Heart left ventricle (tissue), 16 donors: ENCODE data around the gene TAB2. TPM values are rescaled to one million over a fixed set of nuclear protein-coding genes. Genes with fewer than 3 reads are reported as not detected.

Experiments used
- ATAC-seq, 4 donors: fragments of 200-7000 bp; cut with Tn5 transposase; one replicate each; pipeline ENCODE4 v1.9.1; 2020 to 2022; ENCODE audit warnings: moderate library complexity in 4 of 4, mild to moderate bottlenecking in 3 of 4, moderate number of reproducible peaks in 1 of 4
- DNase-seq, 5 donors: peaks; one replicate each; pipeline ENCODE4 v3.0.0-alpha.2; 2020
- H3K27ac ChIP-seq, 12 donors: fragments of 200-600 bp; sonication (generic) in 4 of 12; one replicate each; pipeline versions ENCODE4 v1.5.0 to v1.8.0; 2016 to 2022; ENCODE audit warnings: mild to moderate bottlenecking in 2 of 12
- H3K27me3 ChIP-seq, 9 donors: fragments of 200-600 bp; sonication (generic) in 2 of 9; one replicate each; pipeline versions ENCODE4 v1.5.1 to v1.8.0; 2016 to 2022; ENCODE audit warnings: mild to moderate bottlenecking in 3 of 9
- H3K36me3 ChIP-seq, 9 donors: fragments of 200-600 bp; sonication (generic) in 2 of 9; one replicate each; pipeline versions ENCODE4 v1.5.0 to v1.8.0; 2018 to 2022; ENCODE audit warnings: mild to moderate bottlenecking in 2 of 9
- H3K4me1 ChIP-seq, 12 donors: fragments of 200-600 bp; sonication (generic) in 4 of 12; one replicate each; pipeline versions ENCODE4 v1.5.0 to v1.8.0; 2016 to 2022; ENCODE audit warnings: mild to moderate bottlenecking in 3 of 12
- H3K4me3 ChIP-seq, 12 donors: fragments of 200-600 bp; sonication (generic) in 4 of 12; one replicate each; pipeline versions ENCODE4 v1.5.0 to v1.8.0; 2017 to 2022; ENCODE audit warnings: mild to moderate bottlenecking in 9 of 12, moderate library complexity in 4 of 12
- H3K9me3 ChIP-seq, 12 donors: fragments of 200-600 bp; sonication (generic) in 4 of 12; one replicate each; pipeline versions ENCODE4 v1.5.0 to v1.8.0; 2016 to 2022; ENCODE audit warnings: mild to moderate bottlenecking in 1 of 12
- POLR2A ChIP-seq, 2 donors: fragments of 450-650 bp; IDR thresholded peaks; one replicate each; pipeline ENCODE4 v1.6.1; 2017; ENCODE audit warnings: antibody characterized with exemption in 2 of 2, mild to moderate bottlenecking in 2 of 2, moderate library complexity in 2 of 2
- WGBS, 4 donors: extraction: QIAGEN DNeasy Blood & Tissue Kit in 2 of 4; methylation state at CpG; one replicate each; pipeline versions ENCODE4 v1.1.5 to v1.1.7; 2013 to 2018; 5-methylcytosine and 5-hydroxymethylcytosine counted together
- intact Hi-C, 10 donors: fragments of 100-400 bp; cut with DNase I; formaldehyde crosslinking; loops; one replicate each; pipeline versions ENCODE4 v1.11.1 to v1.14.2; 2022
- polyA plus RNA-seq, 2 donors: library from polyadenylated mRNA; stranded (reverse); fragments of 200-250 nt; gene quantifications; one replicate each; pipeline ENCODE4 v1.2.3, GENCODE V29; 2013
- total RNA-seq, 9 donors: library from RNA; depleted of rRNA in 2 of 9; stranded (reverse); fragments of >200 nt in 2 of 9; fragmentation: NEBNext Ultra II Directional in 3 of 9; extraction: Animal tissue kit (Norgen Biotek cat#: 25700) in 3 of 9; gene quantifications; one replicate each; pipeline versions ENCODE4 v1.1.0 to v1.2.4, GENCODE V29; 2016 to 2023
- TF ChIP-seq, protein P1 (sequence below), 12 donors: fragments of 200-600 bp; sonication (generic) in 4 of 12; IDR thresholded peaks; one replicate each; pipeline versions ENCODE4 v1.5.0 to v1.8.0; 2018 to 2022; ENCODE audit warnings: antibody characterized with exemption in 12 of 12, mild to moderate bottlenecking in 5 of 12
- donor health status: ischemic (EF 13 %, LVEDD 7.1; RV severe dilation, severe dysfunction).
- donor health status: healthy with polysubstance abuse.
- donor health status: DM: no; HTN: yes; CAD: no.
- donor health status: DM: no; HTN: no; CAD: no.
- donor health status: ischemic (EF 25% LVEDD 6.9; RV normal size, moderate dysfunction).
- donor health status: ischemic (EF 25% LVEDD 5.7; RV mildly dilated, moderate dysfunction).
- donor health status: healthy.
- donor health status: DM: yes; HTN: yes; CAD: no.
- donor health status: ischemic (EF 35%, LVEDD 5.7; RV mildly dilated, moderate dysfunction).
- donor health status: nonischemic (EF 11% LVEDD 7.7; RV severe dilation, severe dysfunction).
- donor health status: DM: yes; HTN: yes; CAD: no.
- donor health status: PGD.
- donor health status: ischemic (EF 29% LVEDD 5.4; RV normal size, mild dysfunction).
- donor health status: nonischemic (EF 23%, LVEDD 6.1; RV moderate dilation, normal function).

TAB2 gene
- total and polyA plus RNA-seq, 11 donors: 19.1 to 95.5 (median 53.7) TPM

DNA sequence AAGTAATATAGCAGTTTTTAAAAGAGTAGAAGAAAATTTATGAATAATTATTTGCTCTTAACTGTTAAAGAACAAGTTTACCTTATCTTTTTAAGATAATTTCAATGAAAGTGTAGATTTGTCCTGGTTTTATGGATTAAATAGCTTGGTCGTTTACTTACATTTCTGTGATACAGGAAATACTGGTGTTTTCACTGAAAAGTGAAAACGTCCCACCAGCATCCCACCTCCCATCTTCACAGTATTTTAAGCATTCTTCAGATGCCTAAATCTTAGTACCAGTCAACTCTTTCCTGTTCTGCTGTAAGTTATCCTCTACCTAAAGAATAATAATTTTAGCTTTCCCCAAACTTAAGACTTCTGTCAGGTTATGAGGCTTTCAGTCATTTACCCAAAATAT, 5.8 kb downstream of the TAB2 start:
- 23 to 43% (median 28%) methylated on average over 2 of the region's 2 CpGs for WGBS, 4 donors
- no peaks in the 10 kb centered on the region for H3K9me3 ChIP-seq
- DNase-seq (no peak), ATAC-seq (no peak)
- H3K4me3 ChIP-seq: no peak overlapping the region
- H3K27me3 ChIP-seq: no peaks in the 10 kb centered on the region
- no peaks in the 10 kb centered on the region for H3K36me3 ChIP-seq
- peak overlapping the region in 2 of 12 donors; percentile 6 to 46 for H3K27ac ChIP-seq
- TF ChIP-seq, protein P1, sequence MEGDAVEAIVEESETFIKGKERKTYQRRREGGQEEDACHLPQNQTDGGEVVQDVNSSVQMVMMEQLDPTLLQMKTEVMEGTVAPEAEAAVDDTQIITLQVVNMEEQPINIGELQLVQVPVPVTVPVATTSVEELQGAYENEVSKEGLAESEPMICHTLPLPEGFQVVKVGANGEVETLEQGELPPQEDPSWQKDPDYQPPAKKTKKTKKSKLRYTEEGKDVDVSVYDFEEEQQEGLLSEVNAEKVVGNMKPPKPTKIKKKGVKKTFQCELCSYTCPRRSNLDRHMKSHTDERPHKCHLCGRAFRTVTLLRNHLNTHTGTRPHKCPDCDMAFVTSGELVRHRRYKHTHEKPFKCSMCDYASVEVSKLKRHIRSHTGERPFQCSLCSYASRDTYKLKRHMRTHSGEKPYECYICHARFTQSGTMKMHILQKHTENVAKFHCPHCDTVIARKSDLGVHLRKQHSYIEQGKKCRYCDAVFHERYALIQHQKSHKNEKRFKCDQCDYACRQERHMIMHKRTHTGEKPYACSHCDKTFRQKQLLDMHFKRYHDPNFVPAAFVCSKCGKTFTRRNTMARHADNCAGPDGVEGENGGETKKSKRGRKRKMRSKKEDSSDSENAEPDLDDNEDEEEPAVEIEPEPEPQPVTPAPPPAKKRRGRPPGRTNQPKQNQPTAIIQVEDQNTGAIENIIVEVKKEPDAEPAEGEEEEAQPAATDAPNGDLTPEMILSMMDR (IDR thresholded peaks at IDR 0.05): no peak
- TF ChIP-seq POLR2A (IDR thresholded peaks at IDR 0.05): no peak
- intact Hi-C loops: no loop called here
- H3K4me1 ChIP-seq: peaks cover 0 to 81% (median 34%) of the 10 kb centered on the region in 12 donors

DNA sequence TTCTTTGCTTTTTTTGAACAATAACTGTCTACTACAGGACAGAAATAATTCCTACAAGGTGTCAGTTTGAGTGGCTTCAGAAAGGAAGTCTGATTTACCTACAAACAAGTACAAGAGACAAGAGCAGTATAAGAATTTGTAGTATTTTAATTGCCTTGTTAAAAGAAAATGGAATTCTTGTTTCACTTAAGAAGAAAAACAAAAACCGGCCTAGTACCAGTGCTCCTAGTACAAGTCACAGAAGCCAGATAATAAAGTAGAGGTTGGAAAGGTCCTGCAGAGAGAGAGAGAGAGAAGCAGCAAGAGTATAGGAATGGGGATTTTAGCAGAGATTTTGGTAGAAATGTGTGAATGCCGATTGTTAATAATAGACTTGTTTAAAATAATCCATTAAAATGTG, 6.4 kb downstream of the TAB2 start:
- no peak overlapping the region for H3K4me3 ChIP-seq
- H3K4me1 ChIP-seq: peaks cover 0 to 87% (median 33%) of the 10 kb centered on the region in 12 donors
- peak overlapping the region in 3 of 12 donors; percentile 1 to 46 (median 6) for H3K27ac ChIP-seq
- peak in 3 of 4 donors; percentile 36 to 61 (median 49) for ATAC-seq
- WGBS, 4 donors: 45 to 57% (median 51%) methylated on average over 2 of the region's 2 CpGs
- DNase-seq: no peak
- H3K9me3 ChIP-seq: no peaks in the 10 kb centered on the region
- intact Hi-C loops: no loop called here
- TF ChIP-seq, protein P1 (IDR thresholded peaks at IDR 0.05): no peak
- TF ChIP-seq POLR2A (IDR thresholded peaks at IDR 0.05): no peak
- no peaks in the 10 kb centered on the region for H3K27me3 ChIP-seq
- H3K36me3 ChIP-seq: no peaks in the 10 kb centered on the region

DNA sequence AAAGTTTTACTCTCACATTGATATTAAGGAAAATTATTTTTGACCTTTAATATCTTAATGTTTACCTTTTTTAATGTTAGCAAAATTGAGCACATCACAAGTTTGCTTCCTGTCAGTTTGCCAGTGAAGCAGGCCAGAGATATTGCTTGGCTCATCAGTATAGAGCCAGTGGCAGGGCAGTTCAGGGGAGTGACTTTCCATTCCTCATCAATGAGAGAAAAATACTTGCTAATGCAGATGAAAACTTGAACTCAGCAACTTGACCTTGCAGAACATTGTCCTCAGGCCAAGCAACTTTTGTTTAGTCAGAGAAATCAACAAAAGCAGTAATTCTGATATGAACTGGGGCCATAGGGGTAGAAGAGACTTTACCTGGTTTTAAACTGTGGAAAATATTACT, 6.9 kb downstream of the TAB2 start:
- TF ChIP-seq, protein P1 (IDR thresholded peaks at IDR 0.05): no peak
- TF ChIP-seq POLR2A (IDR thresholded peaks at IDR 0.05): no peak
- Histone ChIP-seq H3K27me3 (no peaks in the 10 kb centered on the region), H3K36me3 (no peaks in the 10 kb centered on the region), H3K4me3 (no peak overlapping the region), H3K27ac (peak overlapping the region in 1 of 12 donors; percentile 6), H3K4me1 (peaks cover 0 to 86% (median 35%) of the 10 kb centered on the region in 12 donors), H3K9me3 (no peaks in the 10 kb centered on the region)
- intact Hi-C loops: no loop called here
- DNase-seq (no peak), ATAC-seq (peak in 3 of 4 donors; percentile 32 to 43 (median 42))

DNA sequence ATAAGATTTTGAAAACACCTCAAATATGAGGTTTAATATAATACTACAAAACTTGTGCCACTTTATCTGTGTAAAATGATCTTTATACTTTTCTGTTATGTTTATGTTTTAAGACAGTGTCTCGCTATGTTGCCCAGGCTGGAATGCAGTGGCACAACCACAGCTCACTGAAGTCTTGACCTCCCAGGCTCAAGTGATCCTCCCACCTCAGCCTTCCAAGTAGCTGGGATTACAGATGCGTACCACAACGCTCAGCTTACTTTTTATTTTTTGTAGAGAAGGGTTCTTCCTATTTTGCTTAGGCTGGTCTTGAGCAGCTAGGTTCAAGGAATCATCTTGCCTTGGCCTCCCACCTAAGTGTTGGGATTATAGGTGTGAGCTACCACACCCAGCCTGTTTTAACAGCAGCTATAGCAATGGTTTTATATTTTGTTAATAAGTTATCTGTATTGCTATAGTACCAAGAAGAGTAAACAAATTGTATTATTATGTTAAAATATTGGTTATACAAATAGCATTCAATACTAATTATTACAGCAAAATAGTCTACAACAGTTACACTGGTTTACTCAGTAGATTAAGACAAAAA, 8.2 kb downstream of the TAB2 start:
- ATAC-seq (no peak), DNase-seq (no peak)
- H3K4me1 ChIP-seq: peaks cover 3 to 85% (median 30%) of the 10 kb centered on the region in 12 donors
- intact Hi-C loops: no loop called here
- H3K4me3 ChIP-seq: no peak overlapping the region
- no peaks in the 10 kb centered on the region for H3K36me3 ChIP-seq
- no peaks in the 10 kb centered on the region for H3K27me3 ChIP-seq
- H3K9me3 ChIP-seq: no peaks in the 10 kb centered on the region
- H3K27ac ChIP-seq: peak overlapping the region in 1 of 12 donors; percentile 6
- WGBS, 4 donors: 94 to 98% (median 96%) methylated on average over 3 of the region's 3 CpGs
- no peak for TF ChIP-seq POLR2A (IDR thresholded peaks at IDR 0.05)
- TF ChIP-seq, protein P1 (IDR thresholded peaks at IDR 0.05): no peak
